ENCODE results near the gene RAB30.

RAB30 gene

GRCh38 chr11:83007909-83008580, 63.7 kb downstream of the RAB30 start:
- peak; percentile 52 for DNase-seq

- DNase-seq = no peak
Measured at GRCh38 chr11:83007477-83007876, 64.2 kb downstream of the RAB30 start.

- DNase-seq = peak; percentile 41
Measured at GRCh38 chr11:83006877-83007330, 64.8 kb downstream of the RAB30 start.

GRCh38 chr11:83004746-83005556, 66.7 kb downstream of the RAB30 start:
- DNase-seq = no peak

- DNase-seq = no peak
Measured at GRCh38 chr11:83002522-83002921, 69.2 kb downstream of the RAB30 start.

GRCh38 chr11:83002053-83002452, 69.6 kb downstream of the RAB30 start:
- no peak for DNase-seq

- no peak for DNase-seq
Measured at GRCh38 chr11:83000381-83000780, 71.3 kb downstream of the RAB30 start.

GRCh38 chr11:82999232-82999631, 72.5 kb downstream of the RAB30 start:
- DNase-seq = no peak

- no peak for DNase-seq
Measured at GRCh38 chr11:82998697-82999096, 73.0 kb downstream of the RAB30 start.

- no peak for DNase-seq
Measured at GRCh38 chr11:82996966-82997606, 74.6 kb downstream of the RAB30 start.

GRCh38 chr11:82995754-82996398, 75.8 kb downstream of the RAB30 start:
- no peak for DNase-seq

GRCh38 chr11:82995235-82995634, 76.5 kb downstream of the RAB30 start:
- DNase-seq = no peak

GRCh38 chr11:82994604-82995230, 77.0 kb downstream of the RAB30 start:
- no peak for DNase-seq

GRCh38 chr11:82992223-82992622, 79.5 kb downstream of the RAB30 start:
- DNase-seq = no peak

- DNase-seq = no peak
Measured at GRCh38 chr11:82989628-82990404, 81.9 kb downstream of the RAB30 start.

GRCh38 chr11:82988936-82989627, 82.6 kb downstream of the RAB30 start:
- DNase-seq = peak; percentile 92

GRCh38 chr11:82987997-82988396, 83.7 kb downstream of the RAB30 start:
- no peak for DNase-seq

- no peak for DNase-seq
Measured at GRCh38 chr11:82986446-82986845, 85.3 kb downstream of the RAB30 start.

- DNase-seq = no peak
Measured at GRCh38 chr11:82981852-82982251, 89.8 kb downstream of the RAB30 start.

- no peak for DNase-seq
Measured at GRCh38 chr11:82980947-82981346, 90.8 kb downstream of the RAB30 start.

GRCh38 chr11:82980292-82980691, 91.4 kb downstream of the RAB30 start:
- DNase-seq = no peak

Data from midbrain (tissue), 1 donor.